PFSK-1 (cell line): ENCODE measurements around the gene ZFYVE27.

Experiments used
- FOXP2 ChIP-seq: optimal IDR thresholded peaks from 2 replicates; pipeline ENCODE3; 2011; ENCODE audit warnings: borderline replicate concordance, control low read depth, inconsistent platforms; ENCODE audit not compliant: insufficient read depth; ENCODE audit errors: extremely low read length, extremely low read depth
- POLR2AphosphoS5 ChIP-seq: IDR thresholded peaks from 2 replicates; pipeline ENCODE4 v1.6.1; 2012; ENCODE audit warnings: low read depth, mild to moderate bottlenecking, control low read depth, low read length, moderate library complexity
- SIN3A ChIP-seq: IDR thresholded peaks from 2 replicates; pipeline ENCODE4 v1.6.1; 2012; ENCODE audit warnings: mild to moderate bottlenecking, low read length, moderate library complexity, borderline replicate concordance; ENCODE audit not compliant: insufficient read depth
- TF ChIP-seq, protein P1 (sequence below), 2 experiments: IDR thresholded peaks; 2 replicates each; pipeline versions ENCODE4 v1.6.1 to v1.8.0; 2011 to 2012; ENCODE audit warnings: low read depth in 2 of 2, low read length in 2 of 2, control low read depth in 1 of 2, inconsistent platforms in 1 of 2, mild to moderate bottlenecking in 1 of 2, moderate library complexity in 1 of 2; ENCODE audit not compliant: insufficient read depth in 1 of 2

DNA sequence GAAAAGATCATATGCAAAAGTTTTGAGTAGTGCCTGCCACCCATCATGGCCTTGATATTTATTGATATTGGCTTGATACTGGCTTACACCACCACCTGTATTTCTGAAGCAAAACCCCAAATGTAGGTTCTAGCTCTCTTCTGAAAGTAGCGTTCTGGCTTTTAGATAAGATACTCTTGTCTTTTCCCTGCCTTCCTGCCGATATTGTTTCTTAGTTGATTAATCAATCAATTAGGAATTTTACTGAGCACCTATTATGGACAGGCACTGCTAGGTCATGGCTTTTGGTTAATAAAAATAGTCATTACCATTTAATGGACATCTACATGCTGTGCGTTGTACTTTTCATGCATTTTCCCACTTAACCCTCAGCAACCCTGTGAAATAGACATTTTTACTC, 27.0 kb downstream of the ZFYVE27 start:
- TF ChIP-seq POLR2AphosphoS5 (no peak), FOXP2 (no peak), SIN3A (no peak)
- TF ChIP-seq, protein P1, sequence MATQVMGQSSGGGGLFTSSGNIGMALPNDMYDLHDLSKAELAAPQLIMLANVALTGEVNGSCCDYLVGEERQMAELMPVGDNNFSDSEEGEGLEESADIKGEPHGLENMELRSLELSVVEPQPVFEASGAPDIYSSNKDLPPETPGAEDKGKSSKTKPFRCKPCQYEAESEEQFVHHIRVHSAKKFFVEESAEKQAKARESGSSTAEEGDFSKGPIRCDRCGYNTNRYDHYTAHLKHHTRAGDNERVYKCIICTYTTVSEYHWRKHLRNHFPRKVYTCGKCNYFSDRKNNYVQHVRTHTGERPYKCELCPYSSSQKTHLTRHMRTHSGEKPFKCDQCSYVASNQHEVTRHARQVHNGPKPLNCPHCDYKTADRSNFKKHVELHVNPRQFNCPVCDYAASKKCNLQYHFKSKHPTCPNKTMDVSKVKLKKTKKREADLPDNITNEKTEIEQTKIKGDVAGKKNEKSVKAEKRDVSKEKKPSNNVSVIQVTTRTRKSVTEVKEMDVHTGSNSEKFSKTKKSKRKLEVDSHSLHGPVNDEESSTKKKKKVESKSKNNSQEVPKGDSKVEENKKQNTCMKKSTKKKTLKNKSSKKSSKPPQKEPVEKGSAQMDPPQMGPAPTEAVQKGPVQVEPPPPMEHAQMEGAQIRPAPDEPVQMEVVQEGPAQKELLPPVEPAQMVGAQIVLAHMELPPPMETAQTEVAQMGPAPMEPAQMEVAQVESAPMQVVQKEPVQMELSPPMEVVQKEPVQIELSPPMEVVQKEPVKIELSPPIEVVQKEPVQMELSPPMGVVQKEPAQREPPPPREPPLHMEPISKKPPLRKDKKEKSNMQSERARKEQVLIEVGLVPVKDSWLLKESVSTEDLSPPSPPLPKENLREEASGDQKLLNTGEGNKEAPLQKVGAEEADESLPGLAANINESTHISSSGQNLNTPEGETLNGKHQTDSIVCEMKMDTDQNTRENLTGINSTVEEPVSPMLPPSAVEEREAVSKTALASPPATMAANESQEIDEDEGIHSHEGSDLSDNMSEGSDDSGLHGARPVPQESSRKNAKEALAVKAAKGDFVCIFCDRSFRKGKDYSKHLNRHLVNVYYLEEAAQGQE (IDR thresholded peaks at IDR 0.05; ENCODE audit: insufficient read depth in 1 of 2, low read depth in 2 of 2, low read length in 2 of 2) = no peak
